Right lobe of liver (tissue), 4 donors: ENCODE measurements around the gene BAHCC1.

Experiments used
- CTCF ChIP-seq, 4 donors: fragments of 200-600 bp in 3 of 4; fragments of 450-650 bp in 1 of 4; IDR thresholded peaks; one replicate each; pipeline versions ENCODE4 v1.5.1 to v1.8.0; 2016 to 2022; ENCODE audit warnings: antibody characterized with exemption in 4 of 4, mild to moderate bottlenecking in 2 of 4
- POLR2A ChIP-seq: fragments of 450-650 bp; IDR thresholded peaks from one replicate; pipeline ENCODE4 v1.6.1; 2017; ENCODE audit warnings: antibody characterized with exemption, mild to moderate bottlenecking
- donor health status: DM: no; HTN: no; CAD: no.
- donor health status: DM: no; HTN: no; CAD: no.
- donor health status: DM: no; HTN: yes; CAD: no.

GRCh38 chr17:81376946-81377714, 18.1 kb upstream of the BAHCC1 start:
- TF ChIP-seq POLR2A (no peak), CTCF (IDR thresholded peaks at IDR 0.05) (no peak)
